SK-N-SH treated with all-trans-retinoic acid at 6 μM for 48 hours (cell line): ENCODE measurements around the gene GGTA1.

Experiments
- ATAC-seq: fragments of 200-7000 bp; cut with Tn5 transposase; 3 replicates; pipeline ENCODE4 v1.9.1; 2020; ENCODE audit warnings: mild to moderate bottlenecking, moderate library complexity
- ARNTL ChIP-seq: fragments of 450-650 bp; formaldehyde crosslinking; IDR thresholded peaks from 2 replicates; pipeline ENCODE4 v1.5.0; 2020; ENCODE audit warnings: low read depth, mild to moderate bottlenecking, moderate library complexity, borderline replicate concordance
- BACH2 ChIP-seq: fragments of 250-450 bp; sonication (Bioruptor Pico); IDR thresholded peaks from 2 replicates; pipeline ENCODE4 v1.9.0; 2021; ENCODE audit warnings: mild to moderate bottlenecking, borderline replicate concordance
- CSDC2 ChIP-seq: fragments of 250-450 bp; sonication (Bioruptor Pico); IDR thresholded peaks from 2 replicates; pipeline ENCODE4 v1.5.0; 2020; ENCODE audit warnings: mild to moderate bottlenecking, moderate library complexity
- ESRRG ChIP-seq: fragments of 250-450 bp; sonication (Bioruptor Pico); IDR thresholded peaks from 2 replicates; pipeline ENCODE4 v1.6.1; 2021; ENCODE audit warnings: mild to moderate bottlenecking
- ISL1 ChIP-seq: fragments of 250-450 bp; sonication (Bioruptor Pico); IDR thresholded peaks from 2 replicates; pipeline ENCODE4 v2.1.2; 2022; ENCODE audit warnings: mild to moderate bottlenecking, moderate library complexity
- OSR1 ChIP-seq: fragments of 250-450 bp; sonication (Bioruptor Pico); IDR thresholded peaks from 2 replicates; pipeline ENCODE4 v1.8.0; 2022; ENCODE audit warnings: moderate library complexity, mild to moderate bottlenecking, inconsistent platforms
- PPARA ChIP-seq: fragments of 250-450 bp; sonication (Bioruptor Pico); IDR thresholded peaks from 2 replicates; pipeline ENCODE4 v1.5.0; 2020; ENCODE audit warnings: mild to moderate bottlenecking, borderline replicate concordance
- RARB ChIP-seq: fragments of 250-450 bp; sonication (Bioruptor Pico); IDR thresholded peaks from 2 replicates; pipeline ENCODE4 v1.8.0; 2021; ENCODE audit warnings: mild to moderate bottlenecking, moderate library complexity
- SNAI2 ChIP-seq: fragments of 250-450 bp; sonication (Bioruptor Pico); IDR thresholded peaks from 2 replicates; pipeline ENCODE4 v1.5.0; 2020; ENCODE audit warnings: mild to moderate bottlenecking, moderate library complexity
- TCF4 ChIP-seq: fragments of 250-450 bp; sonication (Bioruptor Pico); IDR thresholded peaks from 2 replicates; pipeline ENCODE4 v1.8.0; 2021; ENCODE audit warnings: mild to moderate bottlenecking, moderate library complexity, borderline replicate concordance
- TOX ChIP-seq: fragments of 250-450 bp; sonication (Bioruptor Pico); IDR thresholded peaks from 2 replicates; pipeline ENCODE4 v1.8.0; 2021; ENCODE audit warnings: mild to moderate bottlenecking, moderate library complexity, borderline replicate concordance
- ZC3H10 ChIP-seq: fragments of 250-450 bp; sonication (Bioruptor Pico); IDR thresholded peaks from 2 replicates; pipeline ENCODE4 v1.5.1; 2021; ENCODE audit warnings: mild to moderate bottlenecking, moderate library complexity
- ZFP3 ChIP-seq: fragments of 250-450 bp; sonication (Bioruptor Pico); IDR thresholded peaks from 2 replicates; pipeline ENCODE4 v1.5.0; 2020; ENCODE audit warnings: mild to moderate bottlenecking, moderate library complexity
- ZFP30 ChIP-seq: fragments of 450-650 bp; formaldehyde crosslinking; IDR thresholded peaks from 2 replicates; pipeline ENCODE4 v1.5.0; 2022; ENCODE audit warnings: mild to moderate bottlenecking, moderate library complexity
- ZNF565 ChIP-seq: fragments of 450-650 bp; formaldehyde crosslinking; conservative IDR thresholded peaks from 2 replicates; pipeline ENCODE4 v1.5.0; 2020; ENCODE audit warnings: low read depth, mild to moderate bottlenecking, moderate library complexity
- ZNF70 ChIP-seq: fragments of 450-650 bp; formaldehyde crosslinking; IDR thresholded peaks from 2 replicates; pipeline ENCODE4 v1.5.0; 2020; ENCODE audit warnings: mild to moderate bottlenecking, moderate library complexity
- ZNF8 ChIP-seq: fragments of 450-650 bp; formaldehyde crosslinking; IDR thresholded peaks from 2 replicates; pipeline ENCODE4 v1.5.0; 2020; ENCODE audit warnings: mild to moderate bottlenecking, moderate library complexity
- TF ChIP-seq, protein P1 (sequence below): fragments of 250-450 bp; sonication (Bioruptor Pico); IDR thresholded peaks from 2 replicates; pipeline ENCODE4 v1.5.1; 2020; ENCODE audit warnings: low read depth, mild to moderate bottlenecking, moderate library complexity
- TF ChIP-seq, protein P2 (sequence below): fragments of 250-450 bp; sonication (Bioruptor Pico); IDR thresholded peaks from 2 replicates; pipeline ENCODE4 v1.8.0; 2021; ENCODE audit warnings: low read depth, mild to moderate bottlenecking, moderate library complexity, borderline replicate concordance
- TF ChIP-seq, protein P3 (sequence below): fragments of 250-450 bp; sonication (Bioruptor Pico); IDR thresholded peaks from 2 replicates; pipeline ENCODE4 v1.5.1; 2021; ENCODE audit warnings: mild to moderate bottlenecking, moderate library complexity
- TF ChIP-seq, protein P4 (sequence below): fragments of 250-450 bp; sonication (Bioruptor Pico); IDR thresholded peaks from 2 replicates; pipeline ENCODE4 v1.5.0; 2020; ENCODE audit warnings: mild to moderate bottlenecking, moderate library complexity

The GGTA1 gene

DNA sequence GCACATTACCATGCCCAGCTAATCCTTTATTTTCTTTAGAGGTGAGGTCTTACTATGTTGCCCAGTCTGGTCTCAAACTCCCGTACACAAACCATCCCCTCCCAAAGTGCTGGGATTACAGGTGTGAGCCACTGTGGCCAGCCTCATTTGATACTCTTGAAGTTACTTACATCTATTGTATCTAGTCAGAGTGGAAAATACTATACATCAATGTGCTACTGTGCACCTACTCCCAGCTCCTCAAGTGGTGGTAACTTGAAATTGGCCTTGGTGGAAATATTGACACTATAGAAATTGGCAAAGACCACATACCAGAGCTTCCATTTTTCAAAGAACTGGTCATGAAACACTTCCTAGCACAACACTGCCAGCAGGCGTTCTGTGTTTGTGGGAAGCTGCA, 10.3 kb downstream of the GGTA1 start:
- TF ChIP-seq ZNF70: no peak
- TF ChIP-seq ARNTL (CRISPR knock-in tag): no peak
- TF ChIP-seq, protein P1, sequence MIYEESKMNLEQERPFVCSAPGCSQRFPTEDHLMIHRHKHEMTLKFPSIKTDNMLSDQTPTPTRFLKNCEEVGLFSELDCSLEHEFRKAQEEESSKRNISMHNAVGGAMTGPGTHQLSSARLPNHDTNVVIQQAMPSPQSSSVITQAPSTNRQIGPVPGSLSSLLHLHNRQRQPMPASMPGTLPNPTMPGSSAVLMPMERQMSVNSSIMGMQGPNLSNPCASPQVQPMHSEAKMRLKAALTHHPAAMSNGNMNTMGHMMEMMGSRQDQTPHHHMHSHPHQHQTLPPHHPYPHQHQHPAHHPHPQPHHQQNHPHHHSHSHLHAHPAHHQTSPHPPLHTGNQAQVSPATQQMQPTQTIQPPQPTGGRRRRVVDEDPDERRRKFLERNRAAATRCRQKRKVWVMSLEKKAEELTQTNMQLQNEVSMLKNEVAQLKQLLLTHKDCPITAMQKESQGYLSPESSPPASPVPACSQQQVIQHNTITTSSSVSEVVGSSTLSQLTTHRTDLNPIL (CRISPR knock-in tag): no peak
- TF ChIP-seq ZFP30 (CRISPR knock-in tag): no peak
- TF ChIP-seq, protein P2, sequence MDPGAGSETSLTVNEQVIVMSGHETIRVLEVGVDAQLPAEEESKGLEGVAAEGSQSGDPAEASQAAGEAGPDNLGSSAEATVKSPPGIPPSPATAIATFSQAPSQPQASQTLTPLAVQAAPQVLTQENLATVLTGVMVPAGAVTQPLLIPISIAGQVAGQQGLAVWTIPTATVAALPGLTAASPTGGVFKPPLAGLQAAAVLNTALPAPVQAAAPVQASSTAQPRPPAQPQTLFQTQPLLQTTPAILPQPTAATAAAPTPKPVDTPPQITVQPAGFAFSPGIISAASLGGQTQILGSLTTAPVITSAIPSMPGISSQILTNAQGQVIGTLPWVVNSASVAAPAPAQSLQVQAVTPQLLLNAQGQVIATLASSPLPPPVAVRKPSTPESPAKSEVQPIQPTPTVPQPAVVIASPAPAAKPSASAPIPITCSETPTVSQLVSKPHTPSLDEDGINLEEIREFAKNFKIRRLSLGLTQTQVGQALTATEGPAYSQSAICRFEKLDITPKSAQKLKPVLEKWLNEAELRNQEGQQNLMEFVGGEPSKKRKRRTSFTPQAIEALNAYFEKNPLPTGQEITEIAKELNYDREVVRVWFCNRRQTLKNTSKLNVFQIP (CRISPR knock-in tag): no peak
- TF ChIP-seq ZNF565 (CRISPR knock-in tag): no peak
- TF ChIP-seq TOX (CRISPR knock-in tag): no peak
- TF ChIP-seq ZC3H10 (CRISPR knock-in tag): no peak
- no peak for TF ChIP-seq ZNF8 (CRISPR knock-in tag)
- TF ChIP-seq, protein P3, sequence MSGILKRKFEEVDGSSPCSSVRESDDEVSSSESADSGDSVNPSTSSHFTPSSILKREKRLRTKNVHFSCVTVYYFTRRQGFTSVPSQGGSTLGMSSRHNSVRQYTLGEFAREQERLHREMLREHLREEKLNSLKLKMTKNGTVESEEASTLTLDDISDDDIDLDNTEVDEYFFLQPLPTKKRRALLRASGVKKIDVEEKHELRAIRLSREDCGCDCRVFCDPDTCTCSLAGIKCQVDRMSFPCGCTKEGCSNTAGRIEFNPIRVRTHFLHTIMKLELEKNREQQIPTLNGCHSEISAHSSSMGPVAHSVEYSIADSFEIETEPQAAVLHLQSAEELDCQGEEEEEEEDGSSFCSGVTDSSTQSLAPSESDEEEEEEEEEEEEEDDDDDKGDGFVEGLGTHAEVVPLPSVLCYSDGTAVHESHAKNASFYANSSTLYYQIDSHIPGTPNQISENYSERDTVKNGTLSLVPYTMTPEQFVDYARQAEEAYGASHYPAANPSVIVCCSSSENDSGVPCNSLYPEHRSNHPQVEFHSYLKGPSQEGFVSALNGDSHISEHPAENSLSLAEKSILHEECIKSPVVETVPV (CRISPR knock-in tag): no peak
- TF ChIP-seq RARB: no peak
- ATAC-seq: no peak

DNA sequence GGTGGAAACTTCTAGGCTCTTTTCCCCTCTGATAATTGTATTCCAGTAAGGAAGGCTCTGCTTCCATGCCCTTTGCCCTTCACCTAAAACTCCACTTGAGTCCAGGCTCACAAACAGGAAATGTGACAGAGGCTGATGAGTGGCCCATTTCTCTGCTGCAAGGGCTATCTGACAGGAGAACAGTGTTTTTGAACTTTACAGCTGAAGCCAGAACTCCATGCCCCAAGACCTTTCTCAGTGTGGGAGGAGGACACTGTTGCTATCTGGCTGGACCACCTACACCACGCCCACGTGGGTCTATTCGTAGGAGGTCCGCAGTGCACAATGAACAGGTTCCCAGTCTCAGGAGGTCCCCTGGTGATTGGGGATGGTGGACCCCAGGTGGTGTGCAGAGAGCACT, 13.6 kb downstream of the GGTA1 start:
- no peak for ATAC-seq
- TF ChIP-seq SNAI2 (CRISPR knock-in tag): no peak
- TF ChIP-seq ESRRG (CRISPR knock-in tag): no peak
- no peak for TF ChIP-seq TCF4 (CRISPR knock-in tag)
- TF ChIP-seq BACH2 (CRISPR knock-in tag): no peak
- TF ChIP-seq OSR1: no peak
- no peak for TF ChIP-seq CSDC2 (CRISPR knock-in tag)
- TF ChIP-seq ZNF8 (CRISPR knock-in tag): no peak
- no peak for TF ChIP-seq RARB
- TF ChIP-seq, protein P2 (CRISPR knock-in tag): no peak
- no peak for TF ChIP-seq ISL1 (CRISPR knock-in tag)
- no peak for TF ChIP-seq ZFP30 (CRISPR knock-in tag)
- no peak for TF ChIP-seq ZNF70
- TF ChIP-seq, protein P3 (CRISPR knock-in tag): no peak
- TF ChIP-seq ARNTL (CRISPR knock-in tag): no peak
- TF ChIP-seq, protein P4, sequence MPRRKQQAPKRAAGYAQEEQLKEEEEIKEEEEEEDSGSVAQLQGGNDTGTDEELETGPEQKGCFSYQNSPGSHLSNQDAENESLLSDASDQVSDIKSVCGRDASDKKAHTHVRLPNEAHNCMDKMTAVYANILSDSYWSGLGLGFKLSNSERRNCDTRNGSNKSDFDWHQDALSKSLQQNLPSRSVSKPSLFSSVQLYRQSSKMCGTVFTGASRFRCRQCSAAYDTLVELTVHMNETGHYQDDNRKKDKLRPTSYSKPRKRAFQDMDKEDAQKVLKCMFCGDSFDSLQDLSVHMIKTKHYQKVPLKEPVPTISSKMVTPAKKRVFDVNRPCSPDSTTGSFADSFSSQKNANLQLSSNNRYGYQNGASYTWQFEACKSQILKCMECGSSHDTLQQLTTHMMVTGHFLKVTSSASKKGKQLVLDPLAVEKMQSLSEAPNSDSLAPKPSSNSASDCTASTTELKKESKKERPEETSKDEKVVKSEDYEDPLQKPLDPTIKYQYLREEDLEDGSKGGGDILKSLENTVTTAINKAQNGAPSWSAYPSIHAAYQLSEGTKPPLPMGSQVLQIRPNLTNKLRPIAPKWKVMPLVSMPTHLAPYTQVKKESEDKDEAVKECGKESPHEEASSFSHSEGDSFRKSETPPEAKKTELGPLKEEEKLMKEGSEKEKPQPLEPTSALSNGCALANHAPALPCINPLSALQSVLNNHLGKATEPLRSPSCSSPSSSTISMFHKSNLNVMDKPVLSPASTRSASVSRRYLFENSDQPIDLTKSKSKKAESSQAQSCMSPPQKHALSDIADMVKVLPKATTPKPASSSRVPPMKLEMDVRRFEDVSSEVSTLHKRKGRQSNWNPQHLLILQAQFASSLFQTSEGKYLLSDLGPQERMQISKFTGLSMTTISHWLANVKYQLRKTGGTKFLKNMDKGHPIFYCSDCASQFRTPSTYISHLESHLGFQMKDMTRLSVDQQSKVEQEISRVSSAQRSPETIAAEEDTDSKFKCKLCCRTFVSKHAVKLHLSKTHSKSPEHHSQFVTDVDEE (CRISPR knock-in tag): no peak

DNA sequence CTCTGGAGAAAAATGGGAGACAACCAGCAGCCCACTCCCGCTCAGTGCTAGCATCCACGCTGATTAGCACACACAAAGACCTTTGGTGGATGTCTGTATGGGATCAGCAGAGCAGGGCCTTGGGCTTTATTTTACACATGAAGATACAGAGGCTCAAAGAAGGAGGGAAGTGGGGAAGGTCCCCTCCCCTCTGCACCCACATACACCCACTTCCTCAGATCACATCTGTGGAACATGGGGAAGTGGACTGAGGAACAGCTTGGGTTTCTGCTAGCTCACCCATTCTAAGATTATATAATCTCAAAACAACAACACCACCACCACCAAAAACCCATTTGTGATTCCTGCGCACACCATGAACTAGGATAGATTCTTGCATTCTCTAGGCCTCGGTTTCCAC, 14.0 kb downstream of the GGTA1 start:
- no peak for ATAC-seq
- TF ChIP-seq ZNF565 (CRISPR knock-in tag) (no peak), PPARA (CRISPR knock-in tag) (no peak), ESRRG (CRISPR knock-in tag) (no peak), ISL1 (CRISPR knock-in tag) (no peak), ZNF70 (no peak), ZNF8 (CRISPR knock-in tag) (no peak), SNAI2 (CRISPR knock-in tag) (no peak), TCF4 (CRISPR knock-in tag) (no peak), ZFP3 (CRISPR knock-in tag) (no peak), RARB (no peak)
- TF ChIP-seq, protein P2 (CRISPR knock-in tag): no peak
- TF ChIP-seq, protein P3 (CRISPR knock-in tag): no peak
- TF ChIP-seq, protein P1 (CRISPR knock-in tag): no peak
